Panc1 (cell line): ENCODE data around the gene NOL4L. TPM values are rescaled to one million over a fixed set of nuclear protein-coding genes. Genes with fewer than 3 reads are reported as not detected.

ENCODE experiments used
- ATAC-seq: fragments of 200-7000 bp; cut with Tn5 transposase; 2 replicates; pipeline ENCODE4 v1.9.1; 2020; ENCODE audit warnings: mild to moderate bottlenecking, moderate library complexity
- BruUV-seq: library from RNA; stranded (reverse); fragments of 400-500 nt; replicated peaks from 2 replicates; lab custom pipeline; 2021; lab: Mats Ljungman, UMichigan
- CTCF ChIA-PET: fragments of 300-600 bp; sonication (Branson Sonifier 250); formaldehyde crosslinking; loops from one replicate; lab custom pipeline; 2022; ENCODE audit warnings: antibody characterized with exemption; lab: Charles Lee
- POLR2A ChIA-PET: fragments of 300-600 bp; sonication (Branson Sonifier 250); formaldehyde crosslinking; loops from one replicate; lab custom pipeline; 2022; ENCODE audit warnings: antibody characterized with exemption; lab: Charles Lee
- DNase-seq: peaks from one replicate; pipeline ENCODE4 v3.0.0-alpha.2; 2010; ENCODE audit warnings: low read depth, low spot score
- H3K27ac ChIP-seq: 2 replicates; pipeline ENCODE4 v1.5.1; 2011; ENCODE audit warnings: mild to moderate bottlenecking, low read length, inconsistent platforms
- H3K27me3 ChIP-seq: fragments of 200-500 bp; sonication (Bioruptor generic); 2 replicates; pipeline ENCODE4 v1.6.0; 2014; ENCODE audit warnings: low read length, inconsistent platforms; ENCODE audit not compliant: control insufficient read depth, insufficient read depth
- H3K36me3 ChIP-seq: fragments of 200-500 bp; sonication (Bioruptor generic); 2 replicates; pipeline ENCODE4 v1.5.1; 2014; ENCODE audit warnings: inconsistent platforms, mild to moderate bottlenecking, low read length, moderate library complexity; ENCODE audit not compliant: control insufficient read depth, insufficient read depth
- H3K4me1 ChIP-seq: 2 replicates; pipeline ENCODE4 v1.5.1; 2011; ENCODE audit warnings: inconsistent platforms, mild to moderate bottlenecking, low read length, moderate library complexity; ENCODE audit not compliant: control insufficient read depth, insufficient read depth
- H3K4me3 ChIP-seq, 2 experiments: 2 replicates each; pipeline ENCODE4 v1.5.1; 2011 to 2012; ENCODE audit warnings: low read depth in 2 of 2, low read length in 2 of 2, mild to moderate bottlenecking in 2 of 2, inconsistent platforms in 1 of 2, moderate library complexity in 1 of 2
- H3K9me3 ChIP-seq: fragments of 200-500 bp; sonication (Bioruptor generic); 2 replicates; pipeline ENCODE4 v1.5.1; 2014; ENCODE audit warnings: low read depth, mild to moderate bottlenecking, inconsistent platforms, low read length, moderate library complexity; ENCODE audit not compliant: control insufficient read depth, insufficient read depth
- POLR2AphosphoS5 ChIP-seq: IDR thresholded peaks from 2 replicates; pipeline ENCODE4 v1.6.1; 2012; ENCODE audit warnings: mild to moderate bottlenecking, low read depth, low read length, moderate library complexity
- SIN3A ChIP-seq: IDR thresholded peaks from 2 replicates; pipeline ENCODE4 v1.6.1; 2012; ENCODE audit warnings: low read depth, mild to moderate bottlenecking, low read length, moderate library complexity, borderline replicate concordance; ENCODE audit not compliant: insufficient read depth
- TCF7L2 ChIP-seq: IDR thresholded peaks from 2 replicates; pipeline ENCODE4 v1.6.1; 2011; ENCODE audit warnings: mild to moderate bottlenecking, low read depth, low read length, inconsistent platforms
- in situ Hi-C: cut with HindIII; loops from 2 replicates; pipeline ENCODE4 v1.10.0; 2016; ENCODE audit warnings: low sequenced_read_pairs, low pct_unique_long_range_greater_than_20kb
- intact Hi-C: fragments of 100-400 bp; cut with micrococcal nuclease; formaldehyde crosslinking; loops from one replicate; pipeline ENCODE4 v1.10.0; 2022; ENCODE audit not compliant: unreplicated experiment
- total RNA-seq: library from RNA; stranded (reverse); gene quantifications from one replicate; pipeline ENCODE4 v1.2.1, GENCODE V29; 2021; ENCODE audit not compliant: unreplicated experiment
- TF ChIP-seq, protein P1 (sequence below), 2 experiments: IDR thresholded peaks; 2 replicates each; pipeline ENCODE4 v1.6.1; 2011 to 2012; ENCODE audit warnings: low read depth in 2 of 2, control low read depth in 1 of 2, low read length in 1 of 2, mild to moderate bottlenecking in 1 of 2, moderate library complexity in 1 of 2; ENCODE audit not compliant: insufficient read depth in 1 of 2
- TF ChIP-seq, protein P2 (sequence below): fragments of 450-650 bp; IDR thresholded peaks from 2 replicates; pipeline ENCODE4 v1.5.1; 2017; ENCODE audit warnings: mild to moderate bottlenecking

The NOL4L gene
- total RNA-seq, 1 experiment from 2014 or later: 21.6 TPM

DNA sequence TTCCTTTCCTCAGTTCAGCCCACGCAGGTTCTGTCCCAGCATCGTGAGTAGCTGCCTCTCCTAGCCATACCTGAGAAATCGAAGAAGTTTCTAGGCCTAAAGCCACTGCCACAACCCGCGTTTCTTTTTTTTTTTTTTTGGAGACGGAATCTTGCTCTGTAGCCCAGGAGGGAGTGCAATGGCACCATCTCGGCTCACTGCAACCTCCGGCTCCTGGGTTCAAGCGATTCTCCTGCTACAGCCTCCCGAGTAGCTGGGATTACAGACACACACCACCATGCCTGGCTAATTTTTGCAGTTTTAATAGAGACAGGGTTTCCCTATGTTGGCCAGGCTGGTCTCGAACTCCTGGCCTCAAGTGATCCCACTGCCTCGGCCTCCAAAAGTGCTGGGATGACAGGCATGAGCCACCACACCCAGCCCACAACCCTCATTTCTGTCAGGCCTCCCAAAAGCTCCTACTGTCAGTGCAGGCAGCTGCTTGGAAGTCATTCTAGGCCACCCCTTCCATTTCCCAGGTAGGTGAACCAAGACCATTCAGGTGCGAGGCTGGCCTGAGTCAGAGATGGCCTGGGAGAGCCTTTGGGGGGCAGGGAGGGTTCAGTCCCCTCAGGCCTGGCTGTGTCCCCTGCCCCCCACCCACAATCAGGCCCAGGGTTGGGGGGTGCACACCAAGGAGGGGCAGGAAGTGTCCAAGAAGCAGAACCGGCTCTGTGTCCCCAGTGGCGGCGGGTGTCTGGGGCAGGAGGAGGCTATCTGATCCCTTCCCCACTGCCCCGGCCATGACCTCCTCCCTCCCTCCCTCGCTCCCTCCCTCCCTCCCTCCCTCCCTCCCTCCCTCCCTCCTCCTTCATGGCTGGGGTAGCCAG lies 47.2 kb downstream of the NOL4L start:
- no TSS peak for BruUV-seq
- H3K9me3 ChIP-seq: no peaks in the 10 kb centered on the region
- H3K27ac ChIP-seq: no peak overlapping the region
- ATAC-seq (no peak), DNase-seq (no peak)
- ChIA-PET CTCF (interaction anchor here (1.0 kb wide), 2 partner anchors 14 to 378 kb away, joined by 3 read pairs; no protein-coding TSS in a partner anchor), POLR2A (no interaction called here)
- no peaks in the 10 kb centered on the region for H3K27me3 ChIP-seq
- intact Hi-C loops: no loop called here
- TF ChIP-seq TCF7L2: no peak
- TF ChIP-seq POLR2AphosphoS5: no peak
- no peak for TF ChIP-seq SIN3A
- H3K4me3 ChIP-seq: peak overlapping the region in 1 of 2 experiments; percentile 43; a peak in 2 of 4 replicates
- H3K4me1 ChIP-seq: peaks cover 7% of the 10 kb centered on the region; the same call in 1 of the 2 replicates
- in situ Hi-C loops: no loop called here
- no peaks in the 10 kb centered on the region for H3K36me3 ChIP-seq

DNA sequence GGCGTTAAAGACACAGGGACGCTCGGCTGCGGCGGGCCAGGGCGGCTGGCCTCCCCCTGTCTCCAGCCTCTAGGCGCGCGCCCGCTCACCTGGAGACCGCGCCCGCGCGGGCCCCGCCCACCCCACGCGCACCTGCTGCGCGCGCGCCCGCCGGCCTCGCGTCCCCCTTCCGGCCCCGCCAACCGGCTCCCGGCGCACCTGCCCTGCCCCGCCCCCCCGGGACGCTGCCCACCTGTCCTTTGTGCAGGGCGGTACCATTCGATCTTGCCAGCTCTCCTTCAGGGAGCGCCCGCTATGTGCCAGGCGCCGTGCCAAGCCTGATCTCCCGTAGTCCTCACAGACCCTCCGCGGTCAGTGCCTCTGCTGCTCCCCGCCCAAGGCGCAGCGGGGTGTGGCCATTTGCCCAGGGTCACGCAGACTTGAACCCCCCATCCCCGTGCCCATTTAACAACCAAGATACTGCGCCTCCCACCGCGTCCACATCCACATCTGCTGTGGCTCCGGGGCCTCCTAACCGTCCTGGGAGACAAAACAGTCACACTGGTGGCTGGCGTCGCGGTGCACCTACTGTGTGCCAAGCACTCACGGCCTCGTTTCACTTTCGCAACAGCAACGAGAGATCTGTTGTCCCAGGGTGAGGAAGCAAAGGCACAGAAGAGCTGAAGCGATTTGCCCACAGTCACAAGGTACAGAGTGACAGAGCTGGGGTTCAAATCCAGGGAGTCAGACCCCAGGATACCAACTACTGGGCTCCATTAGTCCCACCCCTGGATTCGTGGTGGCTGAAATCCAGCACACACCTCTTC lies 48.1 kb downstream of the NOL4L start:
- POLR2A ChIA-PET: no interaction called here
- no peaks in the 10 kb centered on the region for H3K9me3 ChIP-seq
- in situ Hi-C loops: no loop called here
- H3K4me3 ChIP-seq: peak overlapping the region; percentile 31 to 43
- ATAC-seq: peak; percentile 40
- intact Hi-C loops: no loop called here
- TF ChIP-seq, protein P1, sequence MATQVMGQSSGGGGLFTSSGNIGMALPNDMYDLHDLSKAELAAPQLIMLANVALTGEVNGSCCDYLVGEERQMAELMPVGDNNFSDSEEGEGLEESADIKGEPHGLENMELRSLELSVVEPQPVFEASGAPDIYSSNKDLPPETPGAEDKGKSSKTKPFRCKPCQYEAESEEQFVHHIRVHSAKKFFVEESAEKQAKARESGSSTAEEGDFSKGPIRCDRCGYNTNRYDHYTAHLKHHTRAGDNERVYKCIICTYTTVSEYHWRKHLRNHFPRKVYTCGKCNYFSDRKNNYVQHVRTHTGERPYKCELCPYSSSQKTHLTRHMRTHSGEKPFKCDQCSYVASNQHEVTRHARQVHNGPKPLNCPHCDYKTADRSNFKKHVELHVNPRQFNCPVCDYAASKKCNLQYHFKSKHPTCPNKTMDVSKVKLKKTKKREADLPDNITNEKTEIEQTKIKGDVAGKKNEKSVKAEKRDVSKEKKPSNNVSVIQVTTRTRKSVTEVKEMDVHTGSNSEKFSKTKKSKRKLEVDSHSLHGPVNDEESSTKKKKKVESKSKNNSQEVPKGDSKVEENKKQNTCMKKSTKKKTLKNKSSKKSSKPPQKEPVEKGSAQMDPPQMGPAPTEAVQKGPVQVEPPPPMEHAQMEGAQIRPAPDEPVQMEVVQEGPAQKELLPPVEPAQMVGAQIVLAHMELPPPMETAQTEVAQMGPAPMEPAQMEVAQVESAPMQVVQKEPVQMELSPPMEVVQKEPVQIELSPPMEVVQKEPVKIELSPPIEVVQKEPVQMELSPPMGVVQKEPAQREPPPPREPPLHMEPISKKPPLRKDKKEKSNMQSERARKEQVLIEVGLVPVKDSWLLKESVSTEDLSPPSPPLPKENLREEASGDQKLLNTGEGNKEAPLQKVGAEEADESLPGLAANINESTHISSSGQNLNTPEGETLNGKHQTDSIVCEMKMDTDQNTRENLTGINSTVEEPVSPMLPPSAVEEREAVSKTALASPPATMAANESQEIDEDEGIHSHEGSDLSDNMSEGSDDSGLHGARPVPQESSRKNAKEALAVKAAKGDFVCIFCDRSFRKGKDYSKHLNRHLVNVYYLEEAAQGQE (IDR thresholded peaks at IDR 0.05; ENCODE audit: insufficient read depth in 1 of 2, low read depth in 2 of 2, low read length in 1 of 2): no peak
- no peak for TF ChIP-seq TCF7L2
- no peak for TF ChIP-seq POLR2AphosphoS5
- no peak for TF ChIP-seq SIN3A
- TF ChIP-seq, protein P2, sequence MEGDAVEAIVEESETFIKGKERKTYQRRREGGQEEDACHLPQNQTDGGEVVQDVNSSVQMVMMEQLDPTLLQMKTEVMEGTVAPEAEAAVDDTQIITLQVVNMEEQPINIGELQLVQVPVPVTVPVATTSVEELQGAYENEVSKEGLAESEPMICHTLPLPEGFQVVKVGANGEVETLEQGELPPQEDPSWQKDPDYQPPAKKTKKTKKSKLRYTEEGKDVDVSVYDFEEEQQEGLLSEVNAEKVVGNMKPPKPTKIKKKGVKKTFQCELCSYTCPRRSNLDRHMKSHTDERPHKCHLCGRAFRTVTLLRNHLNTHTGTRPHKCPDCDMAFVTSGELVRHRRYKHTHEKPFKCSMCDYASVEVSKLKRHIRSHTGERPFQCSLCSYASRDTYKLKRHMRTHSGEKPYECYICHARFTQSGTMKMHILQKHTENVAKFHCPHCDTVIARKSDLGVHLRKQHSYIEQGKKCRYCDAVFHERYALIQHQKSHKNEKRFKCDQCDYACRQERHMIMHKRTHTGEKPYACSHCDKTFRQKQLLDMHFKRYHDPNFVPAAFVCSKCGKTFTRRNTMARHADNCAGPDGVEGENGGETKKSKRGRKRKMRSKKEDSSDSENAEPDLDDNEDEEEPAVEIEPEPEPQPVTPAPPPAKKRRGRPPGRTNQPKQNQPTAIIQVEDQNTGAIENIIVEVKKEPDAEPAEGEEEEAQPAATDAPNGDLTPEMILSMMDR: no peak
- H3K27ac ChIP-seq: no peak overlapping the region
- no peak for DNase-seq
- CTCF ChIA-PET: interaction anchor here (1.0 kb wide), 1 partner anchor 377 kb away, joined by 3 read pairs; no protein-coding TSS in a partner anchor
- peaks cover 7% of the 10 kb centered on the region; the same call in 1 of the 2 replicates for H3K4me1 ChIP-seq
- no peaks in the 10 kb centered on the region for H3K36me3 ChIP-seq
- BruUV-seq: no TSS peak
- no peaks in the 10 kb centered on the region for H3K27me3 ChIP-seq
